Lung (tissue), 12 donors: ENCODE results near the gene KCTD16. TPM values are rescaled to one million over a fixed set of nuclear protein-coding genes. Genes with fewer than 3 reads are reported as not detected.

Experiments
- ATAC-seq: fragments of 200-7000 bp; cut with Tn5 transposase; one replicate; pipeline ENCODE4 v1.9.1; 2020; ENCODE audit warnings: moderate number of reproducible peaks; ENCODE audit not compliant: insufficient read depth, low FRiP score
- DNase-seq, 3 donors: peaks; one replicate each; pipeline ENCODE4 v3.0.0-alpha.2; 2013 to 2017
- H3K27ac ChIP-seq, 2 donors: one replicate each; pipeline ENCODE4 v1.5.1; 2013; ENCODE audit warnings: mild to moderate bottlenecking in 2 of 2, moderate library complexity in 2 of 2, control low read depth in 1 of 2, inconsistent platforms in 1 of 2, low read depth in 1 of 2, low read length in 1 of 2
- H3K27me3 ChIP-seq, 3 donors: one replicate each; pipeline ENCODE4 v1.5.1; 2013; ENCODE audit warnings: low read length in 2 of 3; ENCODE audit not compliant: control insufficient read depth in 3 of 3, insufficient read depth in 3 of 3
- H3K36me3 ChIP-seq, 4 donors: one replicate each; pipeline ENCODE4 v1.5.1; 2013; ENCODE audit warnings: low read length in 4 of 4, mild to moderate bottlenecking in 1 of 4, moderate library complexity in 1 of 4; ENCODE audit not compliant: control insufficient read depth in 4 of 4, insufficient read depth in 4 of 4
- H3K4me1 ChIP-seq, 5 donors: one replicate each; pipeline ENCODE4 v1.5.1; 2013; ENCODE audit warnings: low read length in 5 of 5, mild to moderate bottlenecking in 2 of 5, moderate library complexity in 1 of 5; ENCODE audit not compliant: control insufficient read depth in 5 of 5, insufficient read depth in 5 of 5
- H3K4me3 ChIP-seq: one replicate; pipeline ENCODE4 v1.5.1; 2013; ENCODE audit warnings: mild to moderate bottlenecking, control low read depth, moderate library complexity
- H3K9ac ChIP-seq, 2 donors: one replicate each; pipeline ENCODE4 v1.5.1; 2013; ENCODE audit warnings: low read length in 2 of 2, control low read depth in 1 of 2; ENCODE audit not compliant: insufficient read depth in 1 of 2
- H3K9me3 ChIP-seq, 4 donors: one replicate each; pipeline ENCODE4 v1.5.1; 2013; ENCODE audit warnings: low read length in 3 of 4, mild to moderate bottlenecking in 1 of 4, moderate library complexity in 1 of 4; ENCODE audit not compliant: control insufficient read depth in 4 of 4, insufficient read depth in 3 of 4
- WGBS, 2 donors: extraction: QIAGEN DNeasy Blood & Tissue Kit; methylation state at CpG; one replicate each; pipeline ENCODE4 v1.1.7; 2013; 5-methylcytosine and 5-hydroxymethylcytosine counted together
- polyA plus RNA-seq, 2 donors: library from polyadenylated mRNA; stranded (reverse); fragments of 200-250 nt; gene quantifications; one replicate each; pipeline ENCODE4 v1.2.1, GENCODE V29; 2013
- total RNA-seq, 2 donors: library from RNA; depleted of rRNA in 1 of 2; stranded (reverse); fragments of >200 nt in 1 of 2; gene quantifications; one replicate each; pipeline ENCODE4 v1.2.1, GENCODE V29; 2014 to 2021
- TF ChIP-seq, protein P1 (sequence below): IDR thresholded peaks from 2 replicates; pipeline ENCODE4 v1.5.1; 2012; ENCODE audit warnings: mild to moderate bottlenecking; ENCODE audit errors: control extremely low read depth, extremely low read depth
- donor health status: control.
- donor health status: control.
- donor health status: Bipolar disorder and iron deficiency.
- donor health status: healthy.
- donor health status: DM: yes; HTN: yes; CAD: no.

The KCTD16 gene
- total and polyA plus RNA-seq, 4 donors, result 0.07 to 0.63 (median 0.27) TPM

- no peak for DNase-seq
- peaks cover 0 to 2% (median 0%) of the 10 kb centered on the region in 4 donors for H3K9me3 ChIP-seq
- H3K4me1 ChIP-seq, result peaks cover 0 to 4% (median 0%) of the 10 kb centered on the region in 5 donors
- ATAC-seq, result no peak
- 78 to 88% methylated on average over 2 of the region's 2 CpGs for WGBS, 2 donors
- H3K27me3 ChIP-seq, result no peaks in the 10 kb centered on the region
- H3K9ac ChIP-seq, result no peak overlapping the region
- no peak overlapping the region for H3K27ac ChIP-seq
- H3K36me3 ChIP-seq, result no peaks in the 10 kb centered on the region
- TF ChIP-seq, protein P1, sequence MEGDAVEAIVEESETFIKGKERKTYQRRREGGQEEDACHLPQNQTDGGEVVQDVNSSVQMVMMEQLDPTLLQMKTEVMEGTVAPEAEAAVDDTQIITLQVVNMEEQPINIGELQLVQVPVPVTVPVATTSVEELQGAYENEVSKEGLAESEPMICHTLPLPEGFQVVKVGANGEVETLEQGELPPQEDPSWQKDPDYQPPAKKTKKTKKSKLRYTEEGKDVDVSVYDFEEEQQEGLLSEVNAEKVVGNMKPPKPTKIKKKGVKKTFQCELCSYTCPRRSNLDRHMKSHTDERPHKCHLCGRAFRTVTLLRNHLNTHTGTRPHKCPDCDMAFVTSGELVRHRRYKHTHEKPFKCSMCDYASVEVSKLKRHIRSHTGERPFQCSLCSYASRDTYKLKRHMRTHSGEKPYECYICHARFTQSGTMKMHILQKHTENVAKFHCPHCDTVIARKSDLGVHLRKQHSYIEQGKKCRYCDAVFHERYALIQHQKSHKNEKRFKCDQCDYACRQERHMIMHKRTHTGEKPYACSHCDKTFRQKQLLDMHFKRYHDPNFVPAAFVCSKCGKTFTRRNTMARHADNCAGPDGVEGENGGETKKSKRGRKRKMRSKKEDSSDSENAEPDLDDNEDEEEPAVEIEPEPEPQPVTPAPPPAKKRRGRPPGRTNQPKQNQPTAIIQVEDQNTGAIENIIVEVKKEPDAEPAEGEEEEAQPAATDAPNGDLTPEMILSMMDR, result no peak
- H3K4me3 ChIP-seq, result no peak overlapping the region
Measured at GRCh38 chr5:144134194-144134826, 36.4 kb upstream of the KCTD16 start.

DNA sequence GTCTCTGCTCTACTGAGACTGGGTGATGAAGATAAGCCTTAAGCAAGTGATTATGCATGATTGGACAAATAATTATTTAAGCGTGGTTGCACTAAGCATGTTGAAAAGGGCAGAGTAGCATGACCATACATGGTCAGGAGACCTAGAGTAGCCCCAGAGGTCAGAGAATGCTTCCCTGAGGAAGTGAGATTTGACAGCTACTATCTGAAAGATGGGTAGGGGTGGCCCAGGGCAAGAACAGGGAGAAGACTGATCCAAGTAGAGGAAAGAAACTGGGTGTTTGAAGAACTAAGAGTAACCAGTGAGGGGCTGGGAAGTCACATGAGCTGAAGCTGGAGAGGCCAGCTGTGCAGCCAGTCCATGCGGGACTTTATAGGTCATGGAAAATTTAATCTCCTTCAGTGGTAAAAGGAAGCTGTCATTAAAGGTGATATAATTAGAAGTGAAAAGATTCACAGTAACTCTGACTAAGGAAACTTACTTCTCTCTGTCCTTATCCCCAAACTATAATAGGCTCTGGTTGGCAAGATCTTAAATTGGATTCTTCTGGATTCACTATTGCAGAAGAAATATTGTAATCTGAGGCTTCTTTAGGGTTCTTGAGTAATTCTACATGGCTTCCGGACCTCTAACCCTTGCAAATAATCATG is 35.4 kb upstream of the KCTD16 start:
- Histone ChIP-seq H3K4me3 (no peak overlapping the region), H3K9me3 (peaks cover 0 to 2% (median 0%) of the 10 kb centered on the region in 4 donors), H3K4me1 (peaks cover 0 to 5% (median 0%) of the 10 kb centered on the region in 5 donors), H3K27ac (peak overlapping the region in 1 of 2 donors; percentile 16), H3K27me3 (no peaks in the 10 kb centered on the region), H3K36me3 (no peaks in the 10 kb centered on the region), H3K9ac (no peak overlapping the region)
- TF ChIP-seq, protein P1, result no peak
- DNase-seq, result no peak
- 72 to 77% methylated on average over 3 of the region's 3 CpGs for WGBS, 2 donors
- no peak for ATAC-seq

- ATAC-seq, result no peak
- Histone ChIP-seq H3K9ac (no peak overlapping the region), H3K9me3 (no peaks in the 10 kb centered on the region), H3K4me3 (no peak overlapping the region), H3K36me3 (no peaks in the 10 kb centered on the region), H3K27ac (no peak overlapping the region), H3K27me3 (no peaks in the 10 kb centered on the region), H3K4me1 (peaks cover 0 to 5% (median 0%) of the 10 kb centered on the region in 5 donors)
- DNase-seq, result peak in 2 of 3 donors; percentile 16 to 45
- WGBS, 2 donors, result 77 to 85% methylated on average over 5 of the region's 5 CpGs
- TF ChIP-seq, protein P1, result no peak
Measured at GRCh38 chr5:144139586-144139985, 31.1 kb upstream of the KCTD16 start.
